Stimulated activated CD4-positive, alpha-beta T cell treated with anti-CD3 and anti-CD28 coated beads, Interleukin-2, amount 100 ng/mL, for 4 hours (primary cell): ENCODE results near the gene MYD88.

Experiments
- DNase-seq: peaks from one replicate; pipeline ENCODE4 v3.0.0-alpha.2; 2020; ENCODE audit warnings: low read depth

Gene MYD88

DNA sequence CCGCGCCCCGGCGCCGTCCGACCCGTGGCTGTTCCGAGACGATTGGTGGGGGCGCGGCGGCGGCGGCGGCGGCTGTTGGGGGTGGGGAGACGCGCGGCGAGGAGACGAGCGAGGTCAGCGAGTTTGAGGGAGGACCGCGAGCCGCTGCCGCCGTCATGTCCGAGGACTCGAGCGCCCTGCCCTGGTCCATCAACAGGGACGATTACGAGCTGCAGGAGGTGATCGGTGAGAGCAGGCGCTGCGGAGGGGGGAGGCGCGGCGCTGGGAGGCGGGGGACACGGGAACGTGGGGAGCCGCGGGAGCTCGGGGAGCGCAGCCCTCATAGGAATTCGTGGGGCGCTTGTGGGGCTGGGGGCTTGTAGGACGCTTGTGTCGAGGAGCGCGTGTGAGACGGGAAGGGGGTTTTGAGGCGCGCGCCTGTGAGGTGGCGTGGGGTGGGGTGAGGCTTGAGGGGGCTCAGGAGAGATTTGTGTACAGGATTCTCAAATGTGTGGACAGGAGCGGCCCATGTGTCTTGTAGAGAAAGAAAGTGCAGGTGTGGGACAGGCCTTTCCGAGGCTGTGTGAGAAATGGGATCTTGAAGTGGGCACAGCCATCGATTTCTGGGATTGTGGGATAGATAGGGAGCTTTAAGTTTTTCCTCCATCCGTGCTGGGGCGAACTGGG lies 27.4 kb downstream of the MYD88 start:
- DNase-seq = peak; percentile 23

DNA sequence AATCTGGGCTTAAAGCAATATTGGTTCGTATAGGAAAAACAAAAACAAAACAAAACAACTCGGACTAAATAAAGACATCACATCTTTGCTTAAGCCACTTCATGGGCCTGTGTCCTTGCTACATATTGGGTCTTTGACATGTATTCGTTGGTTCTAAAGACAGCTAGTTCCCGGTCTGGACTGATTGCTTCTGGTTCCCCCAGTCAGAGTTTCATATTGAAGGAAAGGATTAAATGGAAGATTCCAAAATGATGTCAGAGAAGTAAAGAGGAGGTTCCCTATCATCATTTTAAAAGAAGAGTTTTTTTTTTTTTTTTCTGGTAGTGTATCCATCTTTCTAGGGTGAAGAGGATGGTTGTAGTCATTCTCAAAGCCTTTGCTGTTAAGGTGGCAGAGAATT lies 29.1 kb downstream of the MYD88 start:
- no peak for DNase-seq

DNA sequence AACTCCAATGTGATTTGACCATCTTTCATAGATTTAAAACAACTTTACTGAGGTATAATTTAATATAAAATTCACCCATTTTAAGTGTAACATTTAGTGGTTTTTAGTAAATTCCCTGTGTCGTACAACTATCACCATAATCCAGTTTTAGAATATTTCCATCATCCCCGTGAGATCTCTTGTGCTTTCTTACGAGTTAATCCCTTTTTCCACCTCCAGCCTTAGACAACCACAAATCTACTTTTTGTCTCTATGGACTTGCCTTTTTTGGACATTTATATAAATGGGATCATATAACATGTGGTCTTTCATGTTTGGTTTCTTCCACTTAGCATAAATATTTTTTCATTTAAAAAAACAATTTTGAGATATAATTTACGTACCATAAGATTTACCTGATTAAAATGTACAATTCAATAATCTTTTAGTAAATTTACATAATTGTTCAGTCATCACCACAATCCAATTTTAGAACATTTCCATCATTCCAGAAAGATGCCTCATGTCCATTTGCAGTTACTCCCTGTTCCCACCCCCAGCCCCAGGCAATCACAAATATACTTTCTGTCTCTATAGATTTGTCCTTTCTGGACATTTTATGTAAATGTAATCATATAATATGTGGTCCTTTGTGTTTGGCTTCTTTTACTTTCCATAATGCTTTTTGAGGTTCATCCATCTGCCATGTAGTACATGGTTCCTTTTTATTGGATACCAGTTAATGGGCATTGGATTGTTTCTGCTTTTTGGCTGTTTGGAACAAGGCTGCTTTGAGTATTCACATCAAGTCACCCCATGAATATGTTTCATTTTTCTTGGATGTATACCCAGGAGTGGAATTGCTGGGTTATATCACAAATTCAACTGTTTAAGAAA lies 29.9 kb downstream of the MYD88 start:
- DNase-seq = no peak

GRCh38 chr3:38169027-38169317 lies 30.5 kb downstream of the MYD88 start:
- DNase-seq = no peak

- DNase-seq = no peak
Measured at GRCh38 chr3:38170722-38171121, 32.3 kb downstream of the MYD88 start.

- DNase-seq = no peak
Measured at GRCh38 chr3:38171622-38172021, 33.2 kb downstream of the MYD88 start.

GRCh38 chr3:38173834-38174418 lies 35.5 kb downstream of the MYD88 start:
- no peak for DNase-seq

- no peak for DNase-seq
Measured at GRCh38 chr3:38177181-38177580, 38.7 kb downstream of the MYD88 start.

- DNase-seq = no peak
Measured at GRCh38 chr3:38186781-38187180, 48.3 kb downstream of the MYD88 start.

DNA sequence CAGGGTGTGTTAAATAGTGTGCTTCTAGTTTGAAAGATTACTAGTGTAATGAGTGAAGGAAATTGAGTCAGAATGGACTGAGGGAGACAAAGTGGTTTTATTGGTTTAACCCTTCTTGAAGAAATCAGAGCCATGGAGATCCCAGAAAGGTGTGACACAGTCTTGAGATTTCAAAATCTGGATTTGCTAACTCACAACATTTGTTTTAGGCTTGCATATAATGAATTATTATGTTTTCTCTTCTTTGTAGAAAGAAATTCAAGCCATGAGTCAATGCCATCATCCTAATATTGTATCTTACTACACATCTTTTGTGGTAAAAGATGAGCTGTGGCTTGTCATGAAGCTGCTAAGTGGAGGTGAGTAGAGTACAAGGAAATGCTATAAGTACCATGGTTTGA lies 52.0 kb downstream of the MYD88 start:
- DNase-seq = no peak
